Fibroblast of the aortic adventitia (primary cell): Measurements from ENCODE around the gene PLEKHA6. TPM values are rescaled to one million over a fixed set of nuclear protein-coding genes. Genes with fewer than 3 reads are reported as not detected.
"Not testable (repeated sequence)": the region's sequence is repeated elsewhere in the genome, so short reads cannot be mapped to it uniquely, and the experiment has no call there.

Experiments used
- DNase-seq: peaks from one replicate; pipeline ENCODE4 v3.0.0-alpha.2; 2010; ENCODE audit warnings: low read depth
- H3K4me3 ChIP-seq: 2 replicates; pipeline ENCODE4 v1.5.1; 2011; ENCODE audit warnings: low read depth, mild to moderate bottlenecking, control low read depth, low read length, moderate library complexity
- CTCF ChIP-seq: IDR thresholded peaks from 2 replicates; pipeline ENCODE4 v1.5.1; 2011; ENCODE audit warnings: mild to moderate bottlenecking, low read length, control low read depth, inconsistent platforms; ENCODE audit not compliant: insufficient read depth
- total RNA-seq: library from RNA; depleted of rRNA; stranded (reverse); fragments of >200 nt; gene quantifications from 2 replicates; pipeline ENCODE4 v1.2.3, GENCODE V29; 2012; ENCODE audit warnings: low replicate concordance

PLEKHA6 gene
- total RNA-seq, 1 donor: 3.6 TPM

- H3K4me3 ChIP-seq: no peak overlapping the region
- no peak for DNase-seq
- TF ChIP-seq CTCF: no peak
Observed at GRCh38 chr1:204313675-204314074, 46.1 kb downstream of the PLEKHA6 start.

- not testable (repeated sequence) for DNase-seq, H3K4me3 ChIP-seq
Observed at GRCh38 chr1:204310970-204311369, 48.8 kb downstream of the PLEKHA6 start.

- TF ChIP-seq CTCF: no peak
- DNase-seq: peak; percentile 50
- H3K4me3 ChIP-seq: no peak overlapping the region
Observed at GRCh38 chr1:204308023-204308628, 51.6 kb downstream of the PLEKHA6 start.

- peak; percentile 17 for TF ChIP-seq CTCF
- peak overlapping the region; percentile 34 for H3K4me3 ChIP-seq
- DNase-seq: peak; percentile 48
Observed at GRCh38 chr1:204307334-204307883, 52.3 kb downstream of the PLEKHA6 start.

GRCh38 chr1:204306076-204306475, 53.7 kb downstream of the PLEKHA6 start:
- no peak for TF ChIP-seq CTCF
- H3K4me3 ChIP-seq: no peak overlapping the region
- no peak for DNase-seq

- DNase-seq: no peak
- H3K4me3 ChIP-seq: no peak overlapping the region
- TF ChIP-seq CTCF: no peak
Observed at GRCh38 chr1:204304067-204304466, 55.7 kb downstream of the PLEKHA6 start.

GRCh38 chr1:204302769-204303168, 57.0 kb downstream of the PLEKHA6 start:
- TF ChIP-seq CTCF: no peak
- no peak overlapping the region for H3K4me3 ChIP-seq
- no peak for DNase-seq
